H9 (cell line): ENCODE results near the gene ACSF3. TPM values are rescaled to one million over a fixed set of nuclear protein-coding genes. Genes with fewer than 3 reads are reported as not detected.

Experiments
- DNase-seq: peaks from one replicate; pipeline ENCODE4 v3.0.0-alpha.2; 2017
- H2AFZ ChIP-seq: one replicate; pipeline ENCODE4 v1.6.1; 2013; ENCODE audit warnings: mild to moderate bottlenecking, low read length, control low read depth, moderate library complexity
- H2AK5ac ChIP-seq: 2 replicates; pipeline ENCODE4 v1.6.1; 2013; ENCODE audit warnings: low read length, control low read depth, mixed read lengths; ENCODE audit not compliant: insufficient read length
- H2BK120ac ChIP-seq: one replicate; pipeline ENCODE4 v1.6.1; 2013; ENCODE audit warnings: low read depth, mild to moderate bottlenecking, low read length, control low read depth, inconsistent platforms; ENCODE audit not compliant: poor library complexity, severe bottlenecking
- H2BK12ac ChIP-seq: 2 replicates; pipeline ENCODE4 v1.6.1; 2013; ENCODE audit warnings: low read length, control low read depth, mixed read lengths, low read depth; ENCODE audit not compliant: insufficient read length
- H2BK15ac ChIP-seq: 2 replicates; pipeline ENCODE4 v1.6.1; 2013; ENCODE audit warnings: low read depth, low read length, control low read depth
- H2BK20ac ChIP-seq: one replicate; pipeline ENCODE4 v1.6.1; 2013; ENCODE audit warnings: low read depth, mild to moderate bottlenecking, low read length, control low read depth, inconsistent platforms; ENCODE audit not compliant: poor library complexity, severe bottlenecking
- H2BK5ac ChIP-seq: 2 replicates; pipeline ENCODE4 v1.6.1; 2013; ENCODE audit warnings: low read length, control low read depth, mixed read lengths; ENCODE audit not compliant: insufficient read length
- H3K14ac ChIP-seq: 2 replicates; pipeline ENCODE4 v1.6.1; 2013; ENCODE audit warnings: low read length, control low read depth; ENCODE audit not compliant: insufficient read depth
- H3K18ac ChIP-seq: 2 replicates; pipeline ENCODE4 v1.6.1; 2013; ENCODE audit warnings: low read depth, mild to moderate bottlenecking, mixed read lengths, low read length, control low read depth; ENCODE audit not compliant: insufficient read length
- H3K23ac ChIP-seq: 2 replicates; pipeline ENCODE4 v1.6.1; 2013; ENCODE audit warnings: low read length, control low read depth, mixed read lengths, low read depth; ENCODE audit not compliant: insufficient read length
- H3K23me2 ChIP-seq: 2 replicates; pipeline ENCODE4 v1.6.1; 2013; ENCODE audit warnings: low read depth, mild to moderate bottlenecking, mixed read lengths, low read length, control low read depth; ENCODE audit not compliant: insufficient read length, poor library complexity, severe bottlenecking
- H3K27ac ChIP-seq: 2 replicates; pipeline ENCODE4 v1.5.1; 2013; ENCODE audit warnings: low read length, control low read depth, mixed read lengths, low read depth; ENCODE audit not compliant: insufficient read length
- H3K27me3 ChIP-seq: 2 replicates; pipeline ENCODE4 v1.6.1; 2013; ENCODE audit warnings: low read length, control low read depth, inconsistent platforms; ENCODE audit not compliant: insufficient read depth
- H3K4ac ChIP-seq: 2 replicates; pipeline ENCODE4 v1.6.1; 2013; ENCODE audit warnings: low read depth, mild to moderate bottlenecking, control low read depth, inconsistent platforms, low read length, moderate library complexity
- H3K4me1 ChIP-seq: 2 replicates; pipeline ENCODE4 v1.6.1; 2013; ENCODE audit warnings: low read length, control low read depth, inconsistent platforms; ENCODE audit not compliant: insufficient read depth
- H3K4me2 ChIP-seq: 2 replicates; pipeline ENCODE4 v1.6.1; 2013; ENCODE audit warnings: low read length, control low read depth, mixed read lengths; ENCODE audit not compliant: insufficient read length, insufficient read depth
- H3K56ac ChIP-seq: 2 replicates; pipeline ENCODE4 v1.6.1; 2013; ENCODE audit warnings: low read depth, mild to moderate bottlenecking, mixed read lengths, low read length, control low read depth; ENCODE audit not compliant: insufficient read length
- H3K79me1 ChIP-seq: 2 replicates; pipeline ENCODE4 v1.6.1; 2013; ENCODE audit warnings: low read depth, mild to moderate bottlenecking, moderate library complexity, low read length, control low read depth, inconsistent platforms; ENCODE audit not compliant: insufficient read depth, poor library complexity, severe bottlenecking
- H3K79me2 ChIP-seq: 2 replicates; pipeline ENCODE4 v1.6.1; 2013; ENCODE audit warnings: low read length, control low read depth, inconsistent platforms; ENCODE audit not compliant: insufficient read depth
- H3K9ac ChIP-seq: 2 replicates; pipeline ENCODE4 v1.6.1; 2013; ENCODE audit warnings: low read length, control low read depth, mixed read lengths; ENCODE audit not compliant: insufficient read length; ENCODE audit errors: extremely low read depth
- H3K9me3 ChIP-seq: one replicate; pipeline ENCODE4 v1.6.1; 2013; ENCODE audit warnings: low read depth, low read length, inconsistent platforms; ENCODE audit not compliant: control insufficient read depth
- H3T11ph ChIP-seq: one replicate; pipeline ENCODE4 v1.6.1; 2013; ENCODE audit warnings: mild to moderate bottlenecking, low read length, control low read depth, inconsistent platforms
- H4K20me1 ChIP-seq: one replicate; pipeline ENCODE4 v1.6.1; 2013; ENCODE audit not compliant: control insufficient read depth, insufficient read length, insufficient read depth
- H4K5ac ChIP-seq: 2 replicates; pipeline ENCODE4 v1.6.1; 2013; ENCODE audit warnings: low read depth, mild to moderate bottlenecking, mixed read lengths, low read length, control low read depth; ENCODE audit not compliant: insufficient read length
- H4K8ac ChIP-seq: replicated peaks from 2 replicates; pipeline ENCODE4 v1.6.1; 2013; ENCODE audit warnings: low read length, control low read depth, mixed read lengths, low read depth; ENCODE audit not compliant: insufficient read length
- H4K91ac ChIP-seq: 2 replicates; pipeline ENCODE4 v1.6.1; 2013; ENCODE audit warnings: low read depth, mild to moderate bottlenecking, moderate library complexity, mixed read lengths, low read length, control low read depth; ENCODE audit not compliant: insufficient read length
- H3K27ac Mint-ChIP-seq, 3 experiments: 2 replicates in 2 of 3; 3 replicates in 1 of 3; pipeline ENCODE4 v1.8.0; 2020 to 2021; ENCODE audit warnings: mixed read lengths in 3 of 3, mild to moderate bottlenecking in 1 of 3, moderate library complexity in 1 of 3
- H3K27me3 Mint-ChIP-seq: 2 replicates; pipeline ENCODE4 v1.8.0; 2021; ENCODE audit warnings: low read depth, mild to moderate bottlenecking, moderate library complexity, mixed read lengths
- H3K36me3 Mint-ChIP-seq, 3 experiments: 2 replicates in 2 of 3; 3 replicates in 1 of 3; pipeline ENCODE4 v1.8.0; 2020 to 2021; ENCODE audit warnings: low read depth in 3 of 3, mixed read lengths in 3 of 3; ENCODE audit not compliant: insufficient read depth in 1 of 3
- H3K4me1 Mint-ChIP-seq, 2 experiments: 2 replicates each; pipeline ENCODE4 v1.8.0; 2020; ENCODE audit warnings: mixed read lengths in 2 of 2
- H3K4me3 Mint-ChIP-seq, 2 experiments: 2 replicates in 1 of 2; 3 replicates in 1 of 2; pipeline ENCODE4 v1.8.0; 2020 to 2021; ENCODE audit warnings: mild to moderate bottlenecking in 2 of 2, mixed read lengths in 2 of 2, moderate library complexity in 1 of 2
- H3K9me3 Mint-ChIP-seq, 2 experiments: 2 replicates in 1 of 2; 3 replicates in 1 of 2; pipeline ENCODE4 v1.8.0; 2020; ENCODE audit warnings: mild to moderate bottlenecking in 2 of 2, mixed read lengths in 2 of 2, moderate library complexity in 1 of 2
- CTCF ChIP-seq: fragments of 200-600 bp; sonication (generic); conservative IDR thresholded peaks from 3 replicates; pipeline ENCODE4 v1.8.0; 2021; ENCODE audit warnings: antibody characterized with exemption, mild to moderate bottlenecking
- WGBS: extraction: QIAGEN DNeasy Blood & Tissue Kit; methylation state at CpG from one replicate; pipeline ENCODE4 v1.1.7; 2013; ENCODE audit warnings: missing lambda C conversion rate, low lambda C conversion rate, mixed read lengths; ENCODE audit not compliant: insufficient read length; ENCODE audit errors: extremely low coverage; 5-methylcytosine and 5-hydroxymethylcytosine counted together
- total RNA-seq: library from RNA; stranded (reverse); gene quantifications from 2 replicates; pipeline ENCODE4 v1.2.1, GENCODE V29; 2021

ACSF3 gene
- total RNA-seq, 1 experiment from 2014 or later, result 31.3 TPM

- no peaks in the 10 kb centered on the region for H3K9me3 ChIP-seq
These were observed 105.0 kb downstream of the ACSF3 start for GRCh38 chr16:89198417-89199240.

More at GRCh38 chr16:89198417-89199240, 105.0 kb downstream of the ACSF3 start:
- no peak for DNase-seq
- no peak overlapping the region for H3K4me2 ChIP-seq
- no peak overlapping the region for H3K18ac ChIP-seq
- Mint-ChIP-seq H3K4me1 (peaks cover 6 to 11% of the 10 kb centered on the region in 2 experiments; a peak in 2 of 4 replicates), H3K9me3 (peaks cover 5 to 6% of the 10 kb centered on the region in 2 experiments; a peak in 2 of 5 replicates), H3K27me3 (peaks cover 46% of the 10 kb centered on the region), H3K27ac (no peak overlapping the region), H3K4me3 (no peak overlapping the region), H3K36me3 (no peaks in the 10 kb centered on the region; a peak in 1 of 7 replicates)
- H4K91ac ChIP-seq, result no peak overlapping the region
- no peaks in the 10 kb centered on the region for H3K79me2 ChIP-seq
- TF ChIP-seq CTCF, result no peak
- H3K27ac ChIP-seq, result no peak overlapping the region
- no peak overlapping the region for H2BK120ac ChIP-seq
- H2AK5ac ChIP-seq, result no peak overlapping the region
- no peak overlapping the region for H4K8ac ChIP-seq
- peaks cover 7% of the 10 kb centered on the region; the same call in 1 of the 2 replicates for H3K27me3 ChIP-seq
- no peak overlapping the region for H3T11ph ChIP-seq
- no peaks in the 10 kb centered on the region for H3K79me1 ChIP-seq
- H4K5ac ChIP-seq, result no peak overlapping the region
- H3K56ac ChIP-seq, result no peak overlapping the region
- H4K20me1 ChIP-seq, result no peaks in the 10 kb centered on the region
- H2AFZ ChIP-seq, result no peak overlapping the region
- H3K9ac ChIP-seq, result no peak overlapping the region
- WGBS, result no CpG with 5 or more reads among the region's 28 CpGs
- H3K14ac ChIP-seq, result no peak overlapping the region; the same call in 1 of the 2 replicates
- H3K4me1 ChIP-seq, result no peaks in the 10 kb centered on the region
- H2BK20ac ChIP-seq, result no peak overlapping the region
- H2BK5ac ChIP-seq, result no peak overlapping the region
- H2BK15ac ChIP-seq, result no peak overlapping the region
- no peak overlapping the region for H2BK12ac ChIP-seq
- no peak overlapping the region for H3K23ac ChIP-seq
- peaks cover 8% of the 10 kb centered on the region for H3K23me2 ChIP-seq
- no peak overlapping the region for H3K4ac ChIP-seq
